Measurements from ENCODE around the gene LRRC57.
"Not testable (repeated sequence)": the region's sequence is repeated elsewhere in the genome, so short reads cannot be mapped to it uniquely, and the experiment has no call there.

LRRC57 gene

DNA sequence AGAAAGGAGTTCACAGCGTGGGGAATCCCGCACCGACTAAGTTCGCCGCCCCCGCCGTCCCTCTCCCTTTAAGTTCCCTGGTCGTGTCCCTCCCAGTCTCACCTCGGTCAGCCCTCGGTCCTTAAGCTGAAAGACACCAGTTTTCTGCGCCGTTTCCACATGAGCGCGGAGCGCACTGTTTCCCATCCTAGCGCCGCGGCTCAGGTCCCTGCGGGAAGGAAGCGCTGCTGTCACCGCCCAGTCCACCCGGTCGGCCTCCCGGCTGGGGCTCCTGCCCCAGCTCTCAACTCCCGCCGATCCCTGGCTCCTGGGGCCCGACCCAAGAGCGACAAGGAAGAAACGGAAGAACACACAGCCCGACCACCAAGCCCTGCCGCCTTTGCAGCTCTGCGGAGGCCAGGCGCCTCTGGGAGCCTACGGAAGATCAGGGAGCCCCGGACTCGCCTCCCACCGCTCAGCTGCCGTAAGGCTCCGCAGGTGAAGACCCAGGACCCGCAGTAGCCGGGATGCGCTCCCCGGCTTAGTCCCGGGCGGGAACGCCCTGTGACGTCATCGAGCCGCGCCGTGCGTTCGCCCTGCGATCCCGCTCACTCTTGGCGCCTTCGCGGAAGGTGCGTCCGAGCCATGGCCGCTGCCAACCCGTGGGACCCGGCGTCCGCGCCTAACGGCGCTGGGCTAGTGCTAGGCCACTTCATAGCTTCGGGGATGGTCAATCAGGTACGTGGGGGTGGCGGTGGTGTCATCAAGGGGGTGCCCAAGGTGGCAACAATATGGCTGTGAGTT is at the start of gene LRRC57, which contains the start of gene HAUS2:
LRRC57 (minus strand) TSS at position 545 of the 783 bp plus-strand sequence; CDS start at position 186, 359 bp downstream.
HAUS2 (plus strand) TSS at position 590 of the 783 bp plus-strand sequence; CDS start at position 625, 35 bp downstream.
- DNase-seq, result peak; percentile 90

DNA sequence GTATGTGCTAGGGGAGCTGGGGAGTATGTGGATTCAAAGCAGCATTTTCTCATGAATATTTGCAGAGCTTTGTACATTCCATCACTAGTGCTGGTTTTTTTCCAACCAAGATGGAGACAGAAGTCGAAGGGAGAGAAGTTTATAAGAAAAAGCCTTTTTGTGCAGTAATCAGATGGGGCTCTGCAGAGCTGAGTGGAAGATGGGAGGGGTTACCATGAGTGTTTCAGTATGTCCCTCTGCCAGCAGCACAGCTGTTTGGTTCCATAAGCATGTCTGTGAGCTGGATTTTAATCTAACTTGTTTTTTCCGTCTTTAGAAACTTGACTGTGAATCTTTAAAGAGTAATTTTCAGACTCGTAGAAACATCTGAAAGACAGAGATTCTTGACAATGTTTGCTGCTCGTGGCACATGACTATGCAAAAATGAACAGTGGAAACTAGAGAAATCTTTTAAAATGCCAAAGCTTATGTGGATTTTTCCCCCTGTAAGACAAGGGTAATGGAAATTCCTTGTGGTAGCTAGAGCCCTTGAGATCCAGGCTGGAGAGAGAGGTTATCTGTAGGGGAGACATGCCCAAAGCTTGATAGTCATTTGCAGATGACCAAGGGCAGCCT is 47.1 kb upstream of the LRRC57 start:
- DNase-seq, result no peak

DNA sequence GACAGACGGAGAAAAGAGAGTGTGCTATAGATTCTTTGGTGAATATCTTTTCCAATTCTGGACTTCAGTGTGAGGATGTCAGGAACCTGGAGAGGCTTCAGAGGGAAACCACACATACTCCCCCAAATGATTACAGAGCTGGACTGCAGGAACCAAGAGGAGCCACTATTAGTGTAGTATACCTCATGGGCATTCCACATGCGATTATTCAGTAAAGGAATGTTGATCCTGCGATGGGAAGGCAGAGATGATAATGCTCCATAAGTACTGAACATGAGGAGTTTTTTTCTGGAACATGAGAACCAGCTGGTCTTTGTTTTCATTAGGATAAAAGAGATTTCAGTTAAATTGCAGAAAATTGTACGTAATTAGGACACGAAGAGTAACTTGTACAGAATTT is 45.5 kb upstream of the LRRC57 start:
- DNase-seq, result no peak

- no peak for DNase-seq
These were observed 44.5 kb upstream of the LRRC57 start for GRCh38 chr15:42593143-42593542.

DNA sequence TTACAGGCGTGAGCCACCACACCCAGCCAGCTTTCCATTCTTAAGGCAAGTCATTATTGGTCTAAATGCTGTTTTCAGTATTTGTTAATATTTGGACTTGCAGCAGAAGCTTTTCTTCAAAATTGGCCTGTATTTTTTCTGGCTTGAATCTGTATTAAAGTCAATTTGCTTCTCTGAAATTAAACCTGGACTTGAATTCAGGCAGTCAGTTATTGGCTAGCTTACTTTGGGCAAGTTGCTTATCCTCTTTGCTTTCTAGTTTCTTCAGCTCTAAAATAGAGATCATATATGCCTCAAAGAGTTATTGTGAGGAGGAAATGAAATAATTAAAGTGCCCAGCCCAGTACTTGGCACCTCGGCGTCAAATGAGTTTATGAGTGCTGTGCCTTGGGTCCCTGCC is 44.1 kb upstream of the LRRC57 start:
- DNase-seq, result no peak

- no peak for DNase-seq
These were observed 42.8 kb upstream of the LRRC57 start for GRCh38 chr15:42591238-42591934.

DNA sequence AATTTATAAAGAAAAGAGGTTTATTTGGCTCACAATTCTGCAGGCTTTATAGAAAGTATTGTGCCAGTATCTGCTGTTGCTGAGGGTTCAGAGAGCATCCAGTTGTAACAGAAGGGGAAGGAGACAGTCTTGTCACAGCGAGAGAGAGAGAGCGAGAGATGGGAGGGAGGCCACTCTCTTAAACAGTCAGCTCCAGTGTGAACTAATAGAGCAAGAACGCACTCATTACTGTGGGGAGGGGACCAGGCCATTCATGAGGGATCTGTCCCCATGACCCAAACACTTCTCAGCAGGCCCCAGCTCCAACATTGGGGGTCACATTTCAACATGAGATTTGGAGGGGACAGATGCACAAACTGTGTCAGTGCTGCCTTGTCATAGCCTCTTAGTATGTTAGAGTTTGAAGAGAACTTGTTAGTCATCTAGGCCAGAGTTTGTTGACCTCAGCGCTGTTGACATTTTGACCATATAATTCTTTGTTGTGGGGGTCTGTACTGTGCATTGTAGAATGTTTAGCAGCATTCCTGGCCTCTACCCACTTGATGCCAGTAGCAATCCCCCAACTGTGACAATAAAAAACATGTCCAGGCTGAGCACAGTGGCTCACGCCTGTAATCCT is 42.1 kb upstream of the LRRC57 start:
- DNase-seq, result no peak

GRCh38 chr15:42584031-42584765 is 35.6 kb upstream of the LRRC57 start:
- no peak for DNase-seq

DNA sequence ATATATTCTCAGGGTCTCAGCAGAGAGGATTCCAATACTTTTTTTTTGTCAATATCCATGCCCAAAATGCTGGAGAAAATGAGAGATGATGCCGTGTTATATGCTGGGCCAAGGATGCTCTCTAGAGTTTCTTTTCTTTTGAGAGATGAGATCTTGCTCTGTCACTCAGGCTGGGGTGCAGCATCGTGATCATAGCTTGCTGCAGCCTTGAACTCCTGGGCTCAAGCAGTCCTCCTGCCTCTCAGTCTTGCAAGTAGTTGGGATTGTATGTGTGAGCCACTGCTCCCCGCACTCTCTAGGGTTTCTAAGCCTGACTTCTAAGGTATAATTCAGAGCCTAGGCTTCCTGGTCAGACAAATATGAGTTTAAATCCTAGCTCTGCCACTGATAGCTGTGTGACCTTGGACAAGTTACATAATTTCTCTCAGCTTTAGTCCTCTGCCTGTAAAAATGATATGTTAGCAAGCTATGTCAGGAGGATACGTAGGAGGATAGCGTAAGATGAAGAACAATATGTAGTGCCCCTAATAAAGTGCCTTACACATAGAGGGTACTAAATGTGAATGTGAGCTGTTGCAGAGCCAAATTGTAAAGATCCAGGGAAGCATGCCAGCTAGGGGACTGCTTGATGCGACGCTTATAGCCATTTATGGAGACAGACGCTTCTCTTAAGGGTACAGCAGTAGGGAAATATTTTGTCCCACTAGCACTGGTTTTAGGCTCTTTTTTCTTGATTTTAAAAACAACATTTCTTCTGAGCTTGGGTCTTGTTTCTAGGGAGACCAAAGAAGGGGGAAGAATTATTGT is 34.2 kb upstream of the LRRC57 start:
- DNase-seq, result no peak

DNA sequence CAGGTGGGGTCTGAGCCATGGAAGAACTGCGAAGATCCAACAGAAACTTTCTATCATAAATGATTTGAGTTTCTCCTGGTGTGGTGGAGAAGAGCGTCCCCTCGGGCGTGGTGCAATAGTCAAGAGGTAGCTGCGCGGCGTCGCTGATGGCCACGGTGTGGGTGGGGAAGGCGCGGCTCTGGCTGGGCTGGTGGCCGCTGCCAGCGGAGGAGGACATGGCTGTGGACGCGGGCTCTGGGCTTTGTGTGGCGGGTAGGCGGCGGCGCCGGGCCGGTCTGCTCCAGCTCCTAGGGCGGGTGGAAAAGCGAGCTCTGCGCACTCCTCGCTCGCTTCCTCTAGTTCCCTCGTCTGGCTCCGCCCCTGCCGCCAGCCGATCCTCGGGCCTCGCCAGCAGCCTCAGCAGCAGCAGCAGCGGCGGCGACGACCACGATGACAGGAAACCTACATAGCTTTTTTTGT is 32.7 kb upstream of the LRRC57 start:
- peak; percentile 77 for DNase-seq

- DNase-seq, result no peak
These were observed 30.5 kb upstream of the LRRC57 start for GRCh38 chr15:42578984-42579537.

DNA sequence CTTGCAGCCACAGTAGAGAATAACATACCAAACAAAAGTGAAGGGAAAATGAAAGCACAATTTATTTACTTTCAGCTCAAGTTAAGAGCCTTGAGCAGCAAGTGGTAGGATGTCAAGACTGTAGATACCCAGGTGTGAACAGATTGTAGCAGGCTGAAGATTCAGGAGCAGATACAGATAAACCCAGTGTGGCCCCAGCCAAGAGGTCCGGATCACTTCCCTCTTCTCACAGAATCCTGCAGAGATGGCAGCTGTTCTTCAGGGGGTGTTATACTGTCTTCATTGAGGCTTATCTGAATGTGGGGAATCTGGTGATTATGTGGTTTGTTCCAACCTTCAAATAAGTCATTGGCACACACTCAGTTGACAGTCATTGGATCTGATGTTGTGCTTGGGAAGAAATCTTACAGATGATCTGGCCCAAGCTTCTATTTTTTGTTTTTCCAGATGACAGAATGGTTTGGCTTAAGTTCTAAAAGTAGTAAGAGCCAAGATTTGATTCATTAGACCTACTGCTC is 29.0 kb upstream of the LRRC57 start:
- no peak for DNase-seq

DNA sequence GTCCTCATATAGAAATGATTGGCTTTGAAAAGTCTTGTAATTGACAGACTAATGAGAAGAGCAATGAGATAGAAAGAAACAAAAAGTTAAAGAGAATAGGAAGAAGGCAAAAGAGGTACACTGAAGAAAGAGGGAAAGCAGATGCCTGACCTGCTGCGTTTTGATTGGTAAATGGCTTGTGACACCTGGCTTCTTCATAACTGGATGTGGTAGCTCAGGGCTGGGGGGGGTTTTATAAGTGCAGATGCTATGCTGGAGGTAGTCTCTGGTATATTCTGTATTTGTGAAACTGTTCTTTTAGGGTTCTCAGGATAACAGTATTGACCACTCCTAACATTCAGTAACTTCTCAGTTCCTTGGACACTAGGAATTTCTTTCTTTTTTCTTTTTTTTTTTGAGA is 28.2 kb upstream of the LRRC57 start:
- no peak for DNase-seq

GRCh38 chr15:42576040-42576594 is 27.5 kb upstream of the LRRC57 start:
- DNase-seq, result no peak

GRCh38 chr15:42575188-42576039 is 26.8 kb upstream of the LRRC57 start, which contains the start of gene STARD9:
Gene STARD9 (plus strand): TSS chr15:42575606. CDS start chr15:42575716, 110 bp downstream.
- peak; percentile 95 for DNase-seq

DNA sequence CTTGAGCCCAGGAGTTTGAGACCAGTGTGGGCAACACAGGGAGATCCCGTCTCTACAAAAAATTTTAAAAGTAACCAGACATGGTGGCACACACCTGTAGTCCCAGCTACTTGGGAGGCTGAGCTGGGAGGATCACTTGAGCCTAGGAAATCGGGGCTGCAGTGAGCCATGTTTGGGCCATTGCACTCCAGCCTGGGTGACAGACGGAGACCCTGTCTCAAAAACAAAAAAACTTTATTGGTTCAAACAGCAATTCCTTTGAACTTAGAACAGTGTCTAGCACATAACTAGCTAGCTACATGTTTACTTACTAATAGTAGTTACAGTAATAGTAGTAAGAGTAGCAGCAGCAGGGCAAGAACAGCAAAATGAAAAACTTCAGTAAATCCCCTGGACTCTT is 10.1 kb upstream of the LRRC57 start:
- DNase-seq, result no peak

- not testable (repeated sequence) for DNase-seq
These were observed 8.1 kb upstream of the LRRC57 start for GRCh38 chr15:42556550-42557207.

DNA sequence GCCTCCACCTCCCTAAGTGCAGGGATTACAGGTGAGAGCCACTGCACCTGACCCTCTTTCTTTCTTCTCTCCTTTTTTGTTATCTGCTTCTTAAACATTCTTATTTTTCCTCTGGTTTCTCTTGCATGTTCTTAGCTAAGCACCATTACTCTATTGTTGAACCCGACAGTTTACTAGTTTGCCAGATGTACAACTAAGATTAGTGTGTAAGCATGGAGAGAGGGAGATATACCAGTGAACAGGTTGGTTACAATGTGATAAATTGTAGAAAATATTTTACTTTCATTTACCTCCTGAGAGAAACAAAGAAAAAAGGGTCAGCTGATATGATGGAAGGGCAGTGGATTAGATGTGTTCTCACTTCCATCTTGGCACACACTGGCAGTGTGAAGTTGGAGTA is 5.0 kb upstream of the LRRC57 start:
- DNase-seq, result no peak
